Nephron progenitor cell (in vitro differentiated cells): ENCODE data around the gene ITIH1.
A peak's percentile ranks its signal among the peaks of the same experiment; 100 is the strongest.
"Not testable (repeated sequence)": the region's sequence is repeated elsewhere in the genome, so short reads cannot be mapped to it uniquely, and the experiment has no call there.

Source experiments
- DNase-seq: peaks from one replicate; pipeline ENCODE4 v3.0.0; 2021
- H3K27ac Mint-ChIP-seq: 2 replicates; pipeline ENCODE4 v1.8.0; 2021; ENCODE audit warnings: mild to moderate bottlenecking, moderate library complexity, mixed read lengths
- H3K27me3 Mint-ChIP-seq: 2 replicates; pipeline ENCODE4 v1.8.0; 2021; ENCODE audit warnings: mild to moderate bottlenecking, low read depth, mixed read lengths; ENCODE audit not compliant: poor library complexity
- H3K36me3 Mint-ChIP-seq: 2 replicates; pipeline ENCODE4 v1.8.0; 2021; ENCODE audit warnings: low read depth, mixed read lengths
- H3K4me1 Mint-ChIP-seq: 2 replicates; pipeline ENCODE4 v1.8.0; 2021; ENCODE audit warnings: mixed read lengths
- H3K4me3 Mint-ChIP-seq: 2 replicates; pipeline ENCODE4 v1.8.0; 2021; ENCODE audit warnings: mild to moderate bottlenecking, moderate library complexity, mixed read lengths
- H3K9me3 Mint-ChIP-seq: 2 replicates; pipeline ENCODE4 v1.8.0; 2021; ENCODE audit warnings: mild to moderate bottlenecking, moderate library complexity, mixed read lengths
- TF ChIP-seq, protein P1 (sequence below): fragments of 200-600 bp; sonication (generic); IDR thresholded peaks from 2 replicates; pipeline ENCODE4 v1.5.0; 2021; ENCODE audit warnings: antibody characterized with exemption

ITIH1 gene

DNA sequence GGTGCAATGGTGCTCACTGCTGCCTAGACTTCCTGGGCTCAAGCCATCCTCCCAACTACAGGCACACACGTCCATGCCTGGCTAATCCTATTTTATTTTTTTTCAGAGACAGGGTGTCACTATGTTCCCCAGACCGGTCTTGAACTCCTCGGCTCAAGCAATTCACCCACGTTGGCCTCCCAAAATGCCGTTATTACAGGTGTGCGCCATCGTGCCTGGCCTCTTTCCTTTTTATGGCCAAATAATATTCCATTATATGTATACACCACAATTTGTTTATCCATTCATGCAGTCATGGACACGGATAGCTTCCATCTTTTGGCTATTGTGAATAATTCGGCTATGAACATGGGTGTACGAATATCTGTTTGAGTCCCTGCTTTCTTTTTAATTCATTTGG, 5.7 kb upstream of the ITIH1 start:
- peaks cover 34% of the 10 kb centered on the region for H3K4me1 Mint-ChIP-seq
- H3K36me3 Mint-ChIP-seq: peaks cover 19% of the 10 kb centered on the region
- no peaks in the 10 kb centered on the region for H3K27me3 Mint-ChIP-seq
- H3K27ac Mint-ChIP-seq: no peak overlapping the region
- TF ChIP-seq, protein P1, sequence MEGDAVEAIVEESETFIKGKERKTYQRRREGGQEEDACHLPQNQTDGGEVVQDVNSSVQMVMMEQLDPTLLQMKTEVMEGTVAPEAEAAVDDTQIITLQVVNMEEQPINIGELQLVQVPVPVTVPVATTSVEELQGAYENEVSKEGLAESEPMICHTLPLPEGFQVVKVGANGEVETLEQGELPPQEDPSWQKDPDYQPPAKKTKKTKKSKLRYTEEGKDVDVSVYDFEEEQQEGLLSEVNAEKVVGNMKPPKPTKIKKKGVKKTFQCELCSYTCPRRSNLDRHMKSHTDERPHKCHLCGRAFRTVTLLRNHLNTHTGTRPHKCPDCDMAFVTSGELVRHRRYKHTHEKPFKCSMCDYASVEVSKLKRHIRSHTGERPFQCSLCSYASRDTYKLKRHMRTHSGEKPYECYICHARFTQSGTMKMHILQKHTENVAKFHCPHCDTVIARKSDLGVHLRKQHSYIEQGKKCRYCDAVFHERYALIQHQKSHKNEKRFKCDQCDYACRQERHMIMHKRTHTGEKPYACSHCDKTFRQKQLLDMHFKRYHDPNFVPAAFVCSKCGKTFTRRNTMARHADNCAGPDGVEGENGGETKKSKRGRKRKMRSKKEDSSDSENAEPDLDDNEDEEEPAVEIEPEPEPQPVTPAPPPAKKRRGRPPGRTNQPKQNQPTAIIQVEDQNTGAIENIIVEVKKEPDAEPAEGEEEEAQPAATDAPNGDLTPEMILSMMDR: no peak
- peak overlapping the region; percentile 91 for H3K4me3 Mint-ChIP-seq
- H3K9me3 Mint-ChIP-seq: no peaks in the 10 kb centered on the region
- no peak for DNase-seq

DNA sequence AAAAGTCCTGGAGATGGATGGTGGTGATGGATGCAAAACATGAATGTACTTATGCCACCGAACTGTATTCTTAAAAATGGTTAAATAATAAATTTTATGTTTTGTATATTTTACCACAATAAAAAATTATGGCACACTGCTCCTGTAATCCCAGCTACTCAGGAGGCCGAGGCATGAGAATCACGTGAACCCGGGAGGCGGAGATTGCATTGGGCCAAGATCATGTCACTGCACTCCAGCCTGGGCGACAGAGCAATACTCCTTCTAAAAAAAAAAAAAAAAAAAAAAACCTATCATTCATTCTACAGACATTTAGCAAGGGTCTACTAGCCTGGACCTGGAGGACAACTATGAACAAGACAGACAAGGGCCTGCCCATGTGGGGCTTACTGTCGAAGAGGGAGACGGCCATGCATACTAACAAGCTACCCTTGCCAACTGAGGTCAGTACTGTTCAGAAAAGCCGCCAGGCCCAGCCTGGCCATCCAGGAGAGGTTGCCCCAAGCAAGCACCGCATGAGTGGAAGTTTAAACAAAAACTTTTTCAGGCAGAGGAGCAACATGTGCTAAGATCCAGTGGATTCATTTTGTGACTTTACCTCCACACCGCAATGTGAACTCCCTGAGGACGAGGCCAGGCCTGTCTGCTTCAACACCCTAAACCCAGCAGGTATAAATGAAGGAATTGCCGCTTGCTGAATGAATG, 3.9 kb upstream of the ITIH1 start:
- Mint-ChIP-seq H3K4me1 (peaks cover 34% of the 10 kb centered on the region), H3K4me3 (no peak overlapping the region), H3K36me3 (peaks cover 2% of the 10 kb centered on the region), H3K27ac (no peak overlapping the region), H3K27me3 (peaks cover 4% of the 10 kb centered on the region), H3K9me3 (no peaks in the 10 kb centered on the region)
- TF ChIP-seq, protein P1: no peak
- no peak for DNase-seq

GRCh38 chr3:52774066-52774713, 3.2 kb upstream of the ITIH1 start:
- Mint-ChIP-seq H3K36me3 (no peaks in the 10 kb centered on the region), H3K9me3 (no peaks in the 10 kb centered on the region), H3K27ac (no peak overlapping the region), H3K4me1 (peaks cover 32% of the 10 kb centered on the region), H3K27me3 (peaks cover 4% of the 10 kb centered on the region), H3K4me3 (no peak overlapping the region)
- DNase-seq: no peak
- TF ChIP-seq, protein P1: no peak

GRCh38 chr3:52774901-52775864, 2.2 kb upstream of the ITIH1 start:
- Mint-ChIP-seq H3K9me3 (no peaks in the 10 kb centered on the region), H3K36me3 (no peaks in the 10 kb centered on the region), H3K27ac (peak overlapping the region; percentile 78), H3K27me3 (peaks cover 4% of the 10 kb centered on the region), H3K4me1 (peaks cover 22% of the 10 kb centered on the region), H3K4me3 (no peak overlapping the region)
- TF ChIP-seq, protein P1: no peak
- DNase-seq: no peak

- no peaks in the 10 kb centered on the region for H3K36me3 Mint-ChIP-seq
- TF ChIP-seq, protein P1: no peak
- H3K27me3 Mint-ChIP-seq: peaks cover 4% of the 10 kb centered on the region
- no peak overlapping the region for H3K4me3 Mint-ChIP-seq
- H3K27ac Mint-ChIP-seq: peak overlapping the region; percentile 78
- no peak for DNase-seq
- H3K9me3 Mint-ChIP-seq: no peaks in the 10 kb centered on the region
- peaks cover 22% of the 10 kb centered on the region for H3K4me1 Mint-ChIP-seq
These were observed 1.5 kb upstream of the ITIH1 start for GRCh38 chr3:52775877-52776276.

GRCh38 chr3:52776486-52776885, 913 bp upstream of the ITIH1 start:
- not testable (repeated sequence) for H3K27me3 Mint-ChIP-seq, H3K36me3 Mint-ChIP-seq, H3K4me3 Mint-ChIP-seq, DNase-seq, H3K27ac Mint-ChIP-seq, H3K9me3 Mint-ChIP-seq
- H3K4me1 Mint-ChIP-seq: peaks cover 16% of the 10 kb centered on the region
